ENCODE results near the gene GFI1.

GFI1 gene

DNA sequence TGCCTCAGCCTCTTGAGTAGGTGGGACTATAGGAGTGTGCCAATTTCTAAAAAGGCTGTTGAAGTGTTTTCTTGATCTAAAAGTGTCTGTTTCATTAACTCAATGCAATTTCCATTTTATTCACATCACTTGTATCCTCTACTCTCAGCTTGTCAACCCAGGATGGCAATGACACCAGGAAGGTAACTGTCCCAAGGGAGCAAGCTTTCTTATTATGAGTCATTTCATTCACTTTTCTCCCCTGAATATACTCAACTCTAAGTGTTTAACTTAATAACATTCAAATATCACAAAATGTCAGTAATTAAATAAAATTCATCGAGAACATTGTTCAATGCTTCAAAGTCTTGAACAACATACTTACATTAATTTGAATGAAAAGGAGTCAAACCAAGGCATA, 22.9 kb upstream of the GFI1 start:
- no peak for DNase-seq (ENCODE audit: extremely low read depth, low read depth)
- TF ChIP-seq, protein P1, sequence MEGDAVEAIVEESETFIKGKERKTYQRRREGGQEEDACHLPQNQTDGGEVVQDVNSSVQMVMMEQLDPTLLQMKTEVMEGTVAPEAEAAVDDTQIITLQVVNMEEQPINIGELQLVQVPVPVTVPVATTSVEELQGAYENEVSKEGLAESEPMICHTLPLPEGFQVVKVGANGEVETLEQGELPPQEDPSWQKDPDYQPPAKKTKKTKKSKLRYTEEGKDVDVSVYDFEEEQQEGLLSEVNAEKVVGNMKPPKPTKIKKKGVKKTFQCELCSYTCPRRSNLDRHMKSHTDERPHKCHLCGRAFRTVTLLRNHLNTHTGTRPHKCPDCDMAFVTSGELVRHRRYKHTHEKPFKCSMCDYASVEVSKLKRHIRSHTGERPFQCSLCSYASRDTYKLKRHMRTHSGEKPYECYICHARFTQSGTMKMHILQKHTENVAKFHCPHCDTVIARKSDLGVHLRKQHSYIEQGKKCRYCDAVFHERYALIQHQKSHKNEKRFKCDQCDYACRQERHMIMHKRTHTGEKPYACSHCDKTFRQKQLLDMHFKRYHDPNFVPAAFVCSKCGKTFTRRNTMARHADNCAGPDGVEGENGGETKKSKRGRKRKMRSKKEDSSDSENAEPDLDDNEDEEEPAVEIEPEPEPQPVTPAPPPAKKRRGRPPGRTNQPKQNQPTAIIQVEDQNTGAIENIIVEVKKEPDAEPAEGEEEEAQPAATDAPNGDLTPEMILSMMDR (IDR thresholded peaks at IDR 0.05; ENCODE audit: low read depth, low read length): no peak

DNA sequence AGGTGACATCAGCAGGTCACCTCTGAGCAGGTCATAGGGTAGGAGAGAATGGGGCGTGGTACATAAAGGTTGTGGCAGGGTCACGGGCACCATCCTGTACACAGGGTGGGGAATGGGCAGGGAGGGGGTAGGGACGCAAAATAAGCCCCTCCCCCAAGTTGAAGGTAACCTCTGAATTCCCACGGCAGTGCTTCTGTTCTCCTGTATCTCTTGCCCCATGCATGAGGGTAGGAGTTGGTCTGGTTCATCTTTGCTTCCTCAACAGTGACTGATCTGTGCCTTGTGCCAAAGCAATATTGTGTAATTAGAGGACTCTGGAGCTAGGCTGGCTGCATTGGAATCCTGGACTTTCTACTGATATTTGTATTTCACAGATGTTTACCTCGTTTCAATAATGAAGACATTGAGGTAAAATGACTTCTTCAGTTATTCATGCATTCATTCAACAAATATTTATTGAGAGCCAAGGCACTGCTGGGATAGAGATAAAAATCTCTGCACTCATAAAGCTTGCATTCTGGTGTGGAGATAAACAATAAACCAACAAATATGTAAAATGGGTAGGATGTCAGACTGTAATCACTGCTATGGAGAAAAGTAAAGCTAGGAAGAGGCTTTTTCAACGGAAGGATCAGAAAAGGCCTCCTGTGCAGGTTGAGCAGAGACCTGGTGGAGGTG, 18.4 kb upstream of the GFI1 start:
- no peak for DNase-seq (ENCODE audit: extremely low read depth, low read depth)

DNA sequence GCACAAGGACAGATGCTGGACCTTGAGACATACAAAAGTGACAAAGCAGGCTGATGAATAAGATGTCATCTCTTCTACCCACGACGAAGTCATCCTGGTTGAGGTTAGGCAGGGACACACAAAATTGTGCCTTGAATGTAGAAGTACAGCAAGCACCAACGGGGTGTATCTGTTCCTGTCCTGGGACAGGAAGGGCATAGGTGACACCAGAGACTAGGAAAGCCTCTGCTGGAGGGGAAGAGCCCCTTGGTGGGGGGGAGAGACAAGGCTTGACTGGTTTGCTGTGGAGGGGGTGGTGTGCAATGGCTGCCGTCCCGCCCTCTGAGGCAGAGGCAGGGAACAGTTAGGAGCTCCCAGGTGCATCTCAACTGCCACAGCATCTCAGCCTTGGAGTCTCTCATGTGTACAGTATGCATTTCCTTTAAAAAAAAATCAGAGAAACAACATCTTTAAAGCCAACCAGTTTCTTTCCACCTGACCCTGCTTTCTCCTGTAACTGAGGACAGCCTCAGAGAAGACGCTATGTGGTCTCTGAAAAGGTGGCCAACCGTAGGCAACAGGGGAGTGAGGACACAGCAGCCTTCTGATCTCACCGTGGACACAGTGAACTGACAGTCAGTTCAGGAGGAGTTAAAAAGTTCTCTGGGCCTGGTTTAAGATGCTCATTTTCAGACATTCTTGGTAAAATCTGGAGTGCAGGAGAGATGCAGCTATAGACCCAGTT, 17.7 kb upstream of the GFI1 start:
- TF ChIP-seq, protein P1 (IDR thresholded peaks at IDR 0.05; ENCODE audit: low read depth, low read length): no peak
- DNase-seq (ENCODE audit: extremely low read depth, low read depth): no peak

More for the DNA sequence above, 18.4 kb upstream of the GFI1 start:
- TF ChIP-seq, protein P1 (IDR thresholded peaks at IDR 0.05; ENCODE audit: low read depth, low read length): no peak

DNA sequence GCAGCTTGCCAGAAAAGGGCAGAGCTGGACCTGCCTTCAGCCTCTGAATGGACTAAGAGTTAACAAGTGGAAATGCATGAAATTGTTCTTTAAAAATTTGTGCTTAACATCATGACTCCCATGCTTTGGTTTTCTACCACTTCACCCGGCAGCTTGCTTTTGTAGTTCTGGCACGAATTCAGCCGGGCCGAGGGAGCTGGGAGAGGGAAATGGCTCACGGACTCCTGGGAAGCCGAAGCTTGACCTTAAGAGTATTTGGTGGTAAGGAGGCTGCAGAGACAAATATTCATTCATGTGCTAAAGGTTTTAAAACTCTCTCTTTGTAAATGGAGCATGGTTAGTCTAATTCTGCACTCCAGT, 17.2 kb upstream of the GFI1 start:
- TF ChIP-seq, protein P1 (IDR thresholded peaks at IDR 0.05; ENCODE audit: low read depth, low read length): no peak
- no peak for DNase-seq (ENCODE audit: extremely low read depth, low read depth)

DNA sequence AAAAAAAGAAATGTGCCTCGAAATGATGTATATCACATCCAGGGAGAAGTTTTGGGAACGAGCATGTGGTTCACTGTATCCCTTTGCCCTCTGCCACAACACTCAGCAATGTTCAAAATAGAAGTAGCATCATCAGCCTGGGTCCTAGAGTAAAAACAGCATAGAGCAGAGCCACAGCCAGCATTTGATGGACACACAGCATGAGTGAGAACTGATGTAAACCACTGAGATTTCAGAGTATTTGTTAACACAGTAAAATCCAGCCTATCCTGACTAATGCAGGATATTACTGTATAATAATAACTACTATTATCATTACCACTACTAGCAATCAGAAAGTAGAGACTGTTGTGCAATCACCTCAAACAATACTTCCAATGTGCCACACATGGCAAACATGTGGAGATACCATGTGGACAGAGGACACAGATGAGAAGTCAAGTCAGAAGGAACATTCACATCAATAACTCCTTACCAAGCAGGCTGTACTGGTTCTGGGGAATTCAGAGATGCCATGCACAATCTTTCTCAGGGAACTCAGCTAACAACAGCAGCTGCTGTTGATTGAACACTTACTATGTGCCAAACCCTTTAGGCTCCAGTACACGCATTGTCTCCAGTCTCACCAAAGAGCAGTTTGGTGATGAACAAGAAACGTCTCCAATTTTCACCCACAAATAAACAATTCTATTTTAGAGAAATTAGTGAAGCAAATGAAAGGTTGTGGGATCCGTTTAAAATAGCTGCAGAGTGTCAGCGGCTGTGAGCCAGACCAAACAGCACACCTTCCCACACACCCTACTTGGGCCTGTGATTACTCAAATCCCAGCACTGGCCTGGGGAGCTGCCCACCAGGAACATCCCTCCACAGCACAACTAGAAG, 16.6 kb upstream of the GFI1 start:
- no peak for DNase-seq (ENCODE audit: extremely low read depth, low read depth)
- TF ChIP-seq, protein P1 (IDR thresholded peaks at IDR 0.05; ENCODE audit: low read depth, low read length): no peak

DNA sequence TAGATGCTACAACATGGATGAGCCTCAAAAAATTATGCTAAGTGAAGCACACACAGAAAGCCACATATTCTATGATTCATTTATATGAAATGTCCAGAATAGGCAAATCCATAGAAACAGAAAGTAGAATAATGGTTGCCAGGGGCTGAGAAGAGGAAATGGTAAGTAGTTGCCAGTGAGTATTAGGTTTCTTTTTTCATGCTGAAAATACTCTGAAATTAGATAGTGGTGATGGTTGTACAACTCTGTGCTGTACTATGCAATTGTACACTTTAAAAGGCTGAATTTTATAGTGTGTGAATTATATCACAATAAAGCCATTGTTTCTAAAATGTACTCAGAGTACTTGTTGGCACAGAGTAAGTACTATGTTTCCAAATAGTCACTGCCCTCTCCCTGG, 15.5 kb upstream of the GFI1 start:
- TF ChIP-seq, protein P1 (IDR thresholded peaks at IDR 0.05; ENCODE audit: low read depth, low read length): no peak
- DNase-seq (ENCODE audit: extremely low read depth, low read depth): peak; percentile 16

All from AG09319 (cell line).